ENCODE results near the gene CHPF2.

Gene CHPF2

GRCh38 chr7:151271699-151272355 lies 39.5 kb downstream of the CHPF2 start:
- no peak for DNase-seq

GRCh38 chr7:151272405-151272804 lies 40.1 kb downstream of the CHPF2 start:
- no peak for DNase-seq

GRCh38 chr7:151272877-151273276 lies 40.6 kb downstream of the CHPF2 start:
- DNase-seq, result no peak

GRCh38 chr7:151273651-151274390 lies 41.5 kb downstream of the CHPF2 start:
- DNase-seq, result no peak

DNA sequence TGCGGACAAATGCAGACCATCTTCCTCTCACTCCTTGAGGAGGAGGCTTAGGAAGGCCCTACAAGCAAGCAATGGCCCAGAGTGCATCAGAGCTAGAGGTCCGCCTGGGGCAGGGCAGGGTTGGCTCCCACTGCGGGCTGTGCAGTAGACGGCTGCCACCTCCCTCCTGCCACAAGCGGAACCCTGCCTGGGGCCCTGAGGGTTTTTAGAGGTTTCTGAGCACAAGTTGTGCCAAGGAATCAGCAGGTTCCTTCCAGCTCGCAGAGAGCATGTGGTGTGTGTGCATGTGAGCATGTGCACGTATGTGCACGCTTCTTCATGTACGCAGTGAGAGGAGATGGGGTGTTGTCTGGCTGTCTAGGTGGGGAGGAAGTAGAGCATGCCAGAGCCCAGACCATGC lies 42.1 kb downstream of the CHPF2 start:
- DNase-seq, result no peak

- no peak for DNase-seq
These were observed 42.9 kb downstream of the CHPF2 start for GRCh38 chr7:151274936-151275812.

DNA sequence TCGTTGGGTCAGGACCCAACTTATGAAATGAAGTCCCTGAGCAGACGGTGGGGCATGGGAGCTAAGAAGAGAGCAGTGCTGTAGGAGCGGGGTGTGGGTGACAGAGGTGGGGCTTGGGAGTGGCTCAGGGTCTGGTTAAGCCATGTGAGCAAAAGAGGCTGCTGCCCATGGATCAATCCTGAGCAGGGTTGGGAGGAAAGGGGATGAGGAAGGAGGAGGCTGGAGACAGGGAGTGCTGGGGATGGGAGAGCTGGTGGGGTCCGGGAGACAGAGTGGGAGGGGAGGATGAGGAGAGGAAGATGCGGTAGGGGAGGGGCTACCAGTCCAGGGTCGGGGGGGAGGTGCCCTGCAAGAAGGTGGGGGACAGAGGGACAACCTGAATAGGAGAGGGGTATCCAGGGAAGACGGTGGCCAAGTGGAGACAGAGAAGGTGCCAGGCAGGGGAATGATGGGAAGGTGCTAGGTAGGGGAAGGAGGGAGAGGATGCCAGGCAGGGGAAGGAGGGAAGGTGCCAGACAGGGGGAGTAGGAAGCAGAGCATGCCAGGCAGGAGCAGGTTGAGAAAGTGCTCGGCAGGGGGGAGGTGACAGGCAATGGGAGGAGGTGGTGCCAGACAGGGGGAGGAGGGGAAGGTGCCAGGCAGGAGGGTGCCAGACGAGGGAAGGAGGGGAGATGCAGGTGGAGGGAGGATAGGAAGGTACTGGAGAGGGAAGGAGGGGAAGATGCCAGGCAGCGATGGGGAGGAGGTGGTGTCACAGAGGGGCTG lies 43.7 kb downstream of the CHPF2 start:
- no peak for DNase-seq

GRCh38 chr7:151276666-151277590 lies 44.6 kb downstream of the CHPF2 start:
- DNase-seq, result peak; percentile 63

DNA sequence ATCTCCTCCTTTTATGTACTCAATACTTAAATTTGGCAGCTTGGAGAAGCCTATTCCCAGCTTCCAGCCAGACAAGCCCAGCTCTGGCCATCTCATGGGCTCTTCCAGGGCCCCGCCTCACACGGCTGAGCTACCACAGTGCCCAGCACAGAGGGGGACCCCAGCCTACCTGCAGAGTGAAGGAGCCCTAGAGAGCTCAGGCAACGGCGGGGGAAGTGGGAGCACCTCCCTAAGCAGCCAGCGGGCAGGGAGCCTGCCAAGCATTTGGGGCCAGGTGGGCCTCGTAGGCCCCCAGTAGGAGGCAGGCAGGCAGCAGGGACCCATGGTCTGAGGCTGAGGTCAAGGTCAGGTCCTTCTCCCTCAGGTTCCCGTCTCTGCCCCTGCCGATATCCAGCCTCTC lies 45.3 kb downstream of the CHPF2 start:
- DNase-seq, result no peak

- DNase-seq, result no peak
These were observed 46.7 kb downstream of the CHPF2 start for GRCh38 chr7:151278949-151279348.

- no peak for DNase-seq
These were observed 47.6 kb downstream of the CHPF2 start for GRCh38 chr7:151279868-151280267.

- no peak for DNase-seq
These were observed 48.2 kb downstream of the CHPF2 start for GRCh38 chr7:151280388-151281019.

DNA sequence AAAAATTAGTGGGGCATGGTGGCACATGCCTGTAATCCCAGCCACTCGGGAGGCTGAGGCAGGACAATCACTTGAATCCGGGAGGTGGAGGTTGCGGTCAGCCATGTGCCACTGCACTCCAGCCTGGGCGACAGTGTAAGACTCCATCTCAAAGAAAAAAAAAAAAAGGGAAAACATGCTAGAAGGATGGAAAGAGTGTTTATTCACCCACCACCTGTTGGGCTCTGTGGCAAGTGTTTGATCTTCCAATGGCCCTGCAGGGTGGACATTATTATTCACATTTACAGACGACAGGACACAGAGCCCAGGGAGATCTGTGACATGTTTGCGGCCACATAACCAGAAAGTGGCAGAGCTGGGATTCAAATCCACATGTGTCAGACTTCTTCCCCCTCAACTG lies 49.4 kb downstream of the CHPF2 start:
- DNase-seq, result no peak

DNA sequence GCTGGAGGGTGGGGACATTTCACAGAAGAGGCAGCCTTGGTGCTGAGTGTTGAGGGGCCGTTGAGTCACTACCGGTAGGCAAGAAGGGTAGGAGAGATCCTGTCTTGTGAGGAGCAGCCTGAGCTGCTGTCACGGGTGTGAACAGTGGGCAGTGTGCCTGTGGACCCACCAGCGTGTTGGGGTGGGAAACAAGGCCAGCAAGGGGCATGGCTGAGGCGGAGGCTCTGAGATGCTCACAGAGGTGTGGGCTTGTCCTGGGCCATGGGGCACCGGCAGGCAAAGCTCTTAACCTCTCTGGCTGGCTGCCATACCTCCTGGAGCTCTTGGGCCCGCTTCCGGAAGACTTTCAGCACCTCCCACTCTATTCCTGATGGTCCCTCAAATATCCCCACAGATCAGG lies 49.8 kb downstream of the CHPF2 start:
- no peak for DNase-seq

DNA sequence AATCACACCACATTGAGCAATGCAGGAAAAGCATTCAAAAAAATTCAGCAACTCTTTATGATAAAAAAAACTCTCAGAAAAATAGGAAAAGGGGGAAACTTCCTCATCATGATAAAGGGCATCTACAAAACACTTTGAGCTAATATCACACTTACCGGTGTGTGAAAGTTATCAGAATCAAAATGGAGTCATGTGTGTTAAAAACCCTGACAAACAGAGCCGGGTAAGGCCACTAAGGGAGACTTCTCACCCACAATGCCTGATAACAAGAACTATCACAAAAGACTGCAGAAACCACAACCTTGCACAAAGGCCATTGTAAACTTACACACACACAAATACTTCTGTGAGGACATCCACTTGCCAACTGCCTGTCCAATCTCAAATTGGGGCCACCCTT lies 51.0 kb downstream of the CHPF2 start:
- DNase-seq, result no peak

DNA sequence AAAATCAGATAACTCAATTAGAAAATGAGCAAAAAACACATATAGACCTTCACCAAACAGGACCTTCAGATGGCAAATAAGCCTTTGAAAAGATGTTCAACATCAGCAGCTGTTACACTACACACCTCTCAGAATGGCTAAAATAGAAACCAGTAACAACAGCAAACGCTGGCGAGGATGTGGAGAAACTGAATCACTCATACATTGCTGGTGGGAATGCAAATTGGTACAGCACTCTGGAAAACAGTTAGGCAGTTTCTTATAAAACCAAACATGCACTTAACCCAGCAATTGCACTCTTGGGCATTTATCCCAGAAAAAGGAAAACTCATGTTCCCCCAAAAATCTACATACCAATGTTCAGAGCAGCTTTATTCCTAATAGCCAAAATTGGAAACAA lies 53.9 kb downstream of the CHPF2 start:
- DNase-seq, result no peak

Data from activated T-cell treated with anti-CD3 and anti-CD28 coated beads, Interleukin-2, amount 50 U/mL, for 1 hour (primary cell).